ENCODE results near the gene LRP2. TPM values are rescaled to one million over a fixed set of nuclear protein-coding genes. Genes with fewer than 3 reads are reported as not detected.

The LRP2 gene
- total and polyA plus RNA-seq, 10 of the 15 experiments (the other 5 are each of a cell fraction or from before 2014, with no cell fraction given): 0.01 to 0.19 (median 0.06) TPM; not detected in 5

DNA sequence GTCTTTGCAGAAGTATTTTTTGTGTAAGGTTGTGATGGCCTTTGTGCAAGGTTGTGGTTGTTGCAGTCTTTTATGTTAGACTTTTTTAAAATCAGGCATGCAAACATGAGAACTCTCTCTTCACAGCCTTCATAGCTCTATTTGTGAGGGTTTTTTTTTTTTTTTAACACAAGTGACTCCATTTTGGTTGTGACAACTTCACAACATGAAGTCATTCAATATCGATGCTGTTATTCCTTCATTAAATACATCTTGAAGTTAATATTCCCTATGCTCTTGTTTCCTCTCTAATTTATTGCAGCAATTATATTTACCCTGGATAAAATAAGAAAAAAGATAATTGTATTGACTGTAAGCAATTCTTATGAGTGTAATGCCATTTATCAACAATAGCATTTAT lies 257.5 kb downstream of the LRP2 start (continued):
- TF ChIP-seq, protein P1, sequence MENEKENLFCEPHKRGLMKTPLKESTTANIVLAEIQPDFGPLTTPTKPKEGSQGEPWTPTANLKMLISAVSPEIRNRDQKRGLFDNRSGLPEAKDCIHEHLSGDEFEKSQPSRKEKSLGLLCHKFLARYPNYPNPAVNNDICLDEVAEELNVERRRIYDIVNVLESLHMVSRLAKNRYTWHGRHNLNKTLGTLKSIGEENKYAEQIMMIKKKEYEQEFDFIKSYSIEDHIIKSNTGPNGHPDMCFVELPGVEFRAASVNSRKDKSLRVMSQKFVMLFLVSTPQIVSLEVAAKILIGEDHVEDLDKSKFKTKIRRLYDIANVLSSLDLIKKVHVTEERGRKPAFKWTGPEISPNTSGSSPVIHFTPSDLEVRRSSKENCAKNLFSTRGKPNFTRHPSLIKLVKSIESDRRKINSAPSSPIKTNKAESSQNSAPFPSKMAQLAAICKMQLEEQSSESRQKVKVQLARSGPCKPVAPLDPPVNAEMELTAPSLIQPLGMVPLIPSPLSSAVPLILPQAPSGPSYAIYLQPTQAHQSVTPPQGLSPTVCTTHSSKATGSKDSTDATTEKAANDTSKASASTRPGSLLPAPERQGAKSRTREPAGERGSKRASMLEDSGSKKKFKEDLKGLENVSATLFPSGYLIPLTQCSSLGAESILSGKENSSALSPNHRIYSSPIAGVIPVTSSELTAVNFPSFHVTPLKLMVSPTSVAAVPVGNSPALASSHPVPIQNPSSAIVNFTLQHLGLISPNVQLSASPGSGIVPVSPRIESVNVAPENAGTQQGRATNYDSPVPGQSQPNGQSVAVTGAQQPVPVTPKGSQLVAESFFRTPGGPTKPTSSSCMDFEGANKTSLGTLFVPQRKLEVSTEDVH (IDR thresholded peaks at IDR 0.05; ENCODE audit: low read depth, partially characterized antibody): no peak
- TF ChIP-seq JUND (IDR thresholded peaks at IDR 0.05; ENCODE audit: low read depth, low read length): no peak
- no peak for TF ChIP-seq HDGF (IDR thresholded peaks at IDR 0.05)
- no peak for TF ChIP-seq RFX5 (IDR thresholded peaks at IDR 0.05; ENCODE audit: low read depth, low read length)
- no peak for TF ChIP-seq POLR2A (IDR thresholded peaks at IDR 0.05; ENCODE audit: low read depth, low read length)
- TF ChIP-seq CEBPB (IDR thresholded peaks at IDR 0.05; ENCODE audit: borderline replicate concordance in 1 of 2, low read depth in 2 of 2, low read length in 2 of 2): no peak
- TF ChIP-seq EZH2 (IDR thresholded peaks at IDR 0.05; ENCODE audit: borderline replicate concordance, control insufficient read depth, low read depth, low read length): no peak
- no peak for TF ChIP-seq ATF7 (IDR thresholded peaks at IDR 0.05; ENCODE audit: low read depth)
- no peak for TF ChIP-seq SIN3A (IDR thresholded peaks at IDR 0.05; ENCODE audit: low read depth, low read length)

DNA sequence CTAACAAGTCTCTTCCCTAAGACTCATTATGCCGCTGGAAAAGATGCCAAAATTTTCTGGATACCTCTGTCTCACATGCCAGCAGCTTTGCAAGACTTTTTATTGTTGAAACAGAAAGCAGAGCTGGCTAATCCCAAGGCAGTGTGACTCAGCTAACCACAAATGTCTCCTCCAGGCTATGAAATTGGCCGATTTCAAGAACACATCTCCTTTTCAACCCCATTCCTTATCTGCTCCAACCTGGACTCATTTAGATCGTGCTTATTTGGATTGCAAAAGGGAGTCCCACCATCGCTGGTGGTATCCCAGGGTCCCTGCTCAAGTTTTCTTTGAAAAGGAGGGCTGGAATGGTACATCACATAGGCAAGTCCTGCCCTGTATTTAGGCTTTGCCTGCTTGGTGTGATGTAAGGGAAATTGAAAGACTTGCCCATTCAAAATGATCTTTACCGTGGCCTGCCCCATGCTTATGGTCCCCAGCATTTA lies 266.7 kb downstream of the LRP2 start:
- in situ Hi-C loops (cut with MboI) (no loop called here), intact Hi-C loops (cut with micrococcal nuclease; ENCODE audit: unreplicated experiment) (no loop called here)
- Histone ChIP-seq H4K20me1 (ENCODE audit: control insufficient read depth, insufficient read depth) (no peaks in the 10 kb centered on the region), H3K4me2 (ENCODE audit: control insufficient read depth, insufficient read depth) (no peak overlapping the region), H3K79me2 (ENCODE audit: control insufficient read depth, insufficient read depth, low read length) (no peaks in the 10 kb centered on the region), H3K4me1 (ENCODE audit: control insufficient read depth, insufficient read depth, low read length) (no peaks in the 10 kb centered on the region), H3K36me3 (ENCODE audit: control insufficient read depth in 2 of 2, insufficient read depth in 2 of 2, low read length in 1 of 2) (no peaks in the 10 kb centered on the region), H3K27ac (ENCODE audit: control insufficient read depth, insufficient read depth) (no peak overlapping the region), H3K9ac (ENCODE audit: control insufficient read depth, insufficient read depth, low read length) (no peak overlapping the region), H2AFZ (ENCODE audit: control insufficient read depth, low read depth, low read length) (no peak overlapping the region), H3K9me3 (replicated peaks; ENCODE audit: control insufficient read depth, insufficient read depth, low read length) (no peaks in the 10 kb centered on the region), H3K4me3 (no peak overlapping the region), H3K27me3 (replicated peaks in 1 of 2; ENCODE audit: control insufficient read depth in 2 of 2, insufficient read depth in 2 of 2, low read length in 1 of 2) (no peaks in the 10 kb centered on the region; a peak in 1 of 4 replicates)
- ATAC-seq: no peak
- ChIA-PET POLR2A (no interaction called here), RAD21 (ENCODE audit: unreplicated experiment) (no interaction called here), CTCF (interaction anchor here (0.6 to 8.3 kb wide), 2 partner anchors 14 to 306 kb away, joined by 3 to 48 read pairs; no protein-coding TSS in a partner anchor), SMC1A (ENCODE audit: uncharacterized antibody, unreplicated experiment) (interaction anchor here (0.7 to 1.1 kb wide), 2 partner anchors 46 to 126 kb away, joined by 3 to 4 read pairs; no protein-coding TSS in a partner anchor)
- 6% methylated on average over 5 of the region's 5 CpGs for WGBS (ENCODE audit: insufficient coverage, insufficient replicate concordance, low lambda C conversion rate, missing lambda C conversion rate)
- no peak for FAIRE-seq
- no TSS peak for BruUV-seq (replicated peaks)
- no peak for DNase-seq (ENCODE audit: low read depth, low spot score)
- TF ChIP-seq RAD21 (IDR thresholded peaks at IDR 0.05; ENCODE audit: insufficient read depth, low read depth, low read length) (no peak), NR2F1 (conservative IDR thresholded peaks at IDR 0.05) (no peak), TCF3 (IDR thresholded peaks at IDR 0.05; ENCODE audit: borderline replicate concordance, insufficient read depth, low read depth, low read length) (no peak)
- TF ChIP-seq, protein P2, sequence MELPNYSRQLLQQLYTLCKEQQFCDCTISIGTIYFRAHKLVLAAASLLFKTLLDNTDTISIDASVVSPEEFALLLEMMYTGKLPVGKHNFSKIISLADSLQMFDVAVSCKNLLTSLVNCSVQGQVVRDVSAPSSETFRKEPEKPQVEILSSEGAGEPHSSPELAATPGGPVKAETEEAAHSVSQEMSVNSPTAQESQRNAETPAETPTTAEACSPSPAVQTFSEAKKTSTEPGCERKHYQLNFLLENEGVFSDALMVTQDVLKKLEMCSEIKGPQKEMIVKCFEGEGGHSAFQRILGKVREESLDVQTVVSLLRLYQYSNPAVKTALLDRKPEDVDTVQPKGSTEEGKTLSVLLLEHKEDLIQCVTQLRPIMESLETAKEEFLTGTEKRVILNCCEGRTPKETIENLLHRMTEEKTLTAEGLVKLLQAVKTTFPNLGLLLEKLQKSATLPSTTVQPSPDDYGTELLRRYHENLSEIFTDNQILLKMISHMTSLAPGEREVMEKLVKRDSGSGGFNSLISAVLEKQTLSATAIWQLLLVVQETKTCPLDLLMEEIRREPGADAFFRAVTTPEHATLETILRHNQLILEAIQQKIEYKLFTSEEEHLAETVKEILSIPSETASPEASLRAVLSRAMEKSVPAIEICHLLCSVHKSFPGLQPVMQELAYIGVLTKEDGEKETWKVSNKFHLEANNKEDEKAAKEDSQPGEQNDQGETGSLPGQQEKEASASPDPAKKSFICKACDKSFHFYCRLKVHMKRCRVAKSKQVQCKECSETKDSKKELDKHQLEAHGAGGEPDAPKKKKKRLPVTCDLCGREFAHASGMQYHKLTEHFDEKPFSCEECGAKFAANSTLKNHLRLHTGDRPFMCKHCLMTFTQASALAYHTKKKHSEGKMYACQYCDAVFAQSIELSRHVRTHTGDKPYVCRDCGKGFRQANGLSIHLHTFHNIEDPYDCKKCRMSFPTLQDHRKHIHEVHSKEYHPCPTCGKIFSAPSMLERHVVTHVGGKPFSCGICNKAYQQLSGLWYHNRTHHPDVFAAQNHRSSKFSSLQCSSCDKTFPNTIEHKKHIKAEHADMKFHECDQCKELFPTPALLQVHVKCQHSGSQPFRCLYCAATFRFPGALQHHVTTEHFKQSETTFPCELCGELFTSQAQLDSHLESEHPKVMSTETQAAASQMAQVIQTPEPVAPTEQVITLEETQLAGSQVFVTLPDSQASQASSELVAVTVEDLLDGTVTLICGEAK (IDR thresholded peaks at IDR 0.05; ENCODE audit: borderline replicate concordance): no peak

Data from GM12878 (cell line).